Measurements from ENCODE around the gene GDI2. TPM values are rescaled to one million over a fixed set of nuclear protein-coding genes. Genes with fewer than 3 reads are reported as not detected.

GDI2 gene
- total and polyA plus RNA-seq, 4 donors, result 64.2 to 300 (median 164) TPM

DNA sequence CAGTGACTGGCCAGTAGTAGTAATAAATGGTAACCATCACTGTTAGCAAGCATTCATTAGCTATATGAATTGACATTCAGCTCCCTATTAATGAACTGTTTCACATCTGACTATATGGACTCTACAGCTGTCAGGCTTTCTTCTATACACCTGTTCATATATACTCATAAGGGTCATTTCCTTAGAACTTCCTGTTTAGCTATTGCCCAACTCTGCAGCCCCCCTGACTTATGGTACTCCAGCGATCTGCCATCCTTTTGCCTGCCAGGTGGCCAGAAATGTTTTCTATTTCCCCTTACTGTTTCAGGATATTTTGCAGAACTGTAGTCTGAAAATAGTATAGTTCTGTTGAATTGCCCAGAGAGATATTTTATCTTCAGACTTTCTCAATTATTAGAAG is 72.0 kb downstream of the GDI2 start:
- no peaks in the 10 kb centered on the region for H3K4me1 ChIP-seq (ENCODE audit: control insufficient read depth in 5 of 5, insufficient read depth in 5 of 5, low read length in 5 of 5)
- H3K27ac ChIP-seq (ENCODE audit: low read depth in 1 of 2, low read length in 1 of 2), result no peak overlapping the region
- no peak overlapping the region for H3K4me3 ChIP-seq
- H3K27me3 ChIP-seq (ENCODE audit: control insufficient read depth in 3 of 3, insufficient read depth in 3 of 3, low read length in 2 of 3), result no peaks in the 10 kb centered on the region
- no peaks in the 10 kb centered on the region for H3K9me3 ChIP-seq (ENCODE audit: control insufficient read depth in 4 of 4, insufficient read depth in 3 of 4, low read length in 3 of 4)
- no peak for DNase-seq
- WGBS, 2 donors, result 39 to 61% methylated on average over 1 of the region's 1 CpG
- H3K36me3 ChIP-seq (ENCODE audit: control insufficient read depth in 4 of 4, insufficient read depth in 4 of 4, low read length in 4 of 4), result peaks cover 11 to 25% (median 21%) of the 10 kb centered on the region in 4 donors
- no peak overlapping the region for H3K9ac ChIP-seq (ENCODE audit: insufficient read depth in 1 of 2, low read length in 2 of 2)
- ATAC-seq (ENCODE audit: insufficient read depth, low FRiP score), result no peak
- TF ChIP-seq, protein P1, sequence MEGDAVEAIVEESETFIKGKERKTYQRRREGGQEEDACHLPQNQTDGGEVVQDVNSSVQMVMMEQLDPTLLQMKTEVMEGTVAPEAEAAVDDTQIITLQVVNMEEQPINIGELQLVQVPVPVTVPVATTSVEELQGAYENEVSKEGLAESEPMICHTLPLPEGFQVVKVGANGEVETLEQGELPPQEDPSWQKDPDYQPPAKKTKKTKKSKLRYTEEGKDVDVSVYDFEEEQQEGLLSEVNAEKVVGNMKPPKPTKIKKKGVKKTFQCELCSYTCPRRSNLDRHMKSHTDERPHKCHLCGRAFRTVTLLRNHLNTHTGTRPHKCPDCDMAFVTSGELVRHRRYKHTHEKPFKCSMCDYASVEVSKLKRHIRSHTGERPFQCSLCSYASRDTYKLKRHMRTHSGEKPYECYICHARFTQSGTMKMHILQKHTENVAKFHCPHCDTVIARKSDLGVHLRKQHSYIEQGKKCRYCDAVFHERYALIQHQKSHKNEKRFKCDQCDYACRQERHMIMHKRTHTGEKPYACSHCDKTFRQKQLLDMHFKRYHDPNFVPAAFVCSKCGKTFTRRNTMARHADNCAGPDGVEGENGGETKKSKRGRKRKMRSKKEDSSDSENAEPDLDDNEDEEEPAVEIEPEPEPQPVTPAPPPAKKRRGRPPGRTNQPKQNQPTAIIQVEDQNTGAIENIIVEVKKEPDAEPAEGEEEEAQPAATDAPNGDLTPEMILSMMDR (IDR thresholded peaks at IDR 0.05; ENCODE audit: control extremely low read depth, extremely low read depth), result no peak

DNA sequence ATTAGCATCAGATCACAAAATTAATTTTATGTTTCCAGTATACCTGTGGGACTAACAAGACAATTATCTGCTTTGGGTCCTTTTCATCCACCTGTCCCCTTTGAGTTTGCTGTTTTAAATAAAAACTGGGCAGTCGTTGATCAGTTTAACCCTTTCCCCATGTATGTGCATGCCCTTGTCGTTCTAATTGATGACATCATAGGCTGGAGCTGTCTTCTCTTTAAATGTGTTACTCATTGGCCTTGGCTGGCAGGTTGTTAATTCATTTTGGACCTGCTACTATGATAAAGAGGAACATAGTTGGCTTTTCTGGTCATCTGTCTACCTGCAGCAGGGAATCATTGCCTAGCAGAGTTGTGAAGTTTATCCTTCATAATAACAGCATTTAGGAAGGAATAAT is 74.8 kb downstream of the GDI2 start:
- Histone ChIP-seq H3K9ac (ENCODE audit: insufficient read depth in 1 of 2, low read length in 2 of 2) (no peak overlapping the region), H3K4me1 (ENCODE audit: control insufficient read depth in 5 of 5, insufficient read depth in 5 of 5, low read length in 5 of 5) (no peaks in the 10 kb centered on the region), H3K27me3 (ENCODE audit: control insufficient read depth in 3 of 3, insufficient read depth in 3 of 3, low read length in 2 of 3) (no peaks in the 10 kb centered on the region), H3K4me3 (no peak overlapping the region), H3K27ac (ENCODE audit: low read depth in 1 of 2, low read length in 1 of 2) (no peak overlapping the region), H3K9me3 (ENCODE audit: control insufficient read depth in 4 of 4, insufficient read depth in 3 of 4, low read length in 3 of 4) (no peaks in the 10 kb centered on the region), H3K36me3 (ENCODE audit: control insufficient read depth in 4 of 4, insufficient read depth in 4 of 4, low read length in 4 of 4) (peaks cover 9 to 25% (median 12%) of the 10 kb centered on the region in 4 donors)
- TF ChIP-seq, protein P1 (IDR thresholded peaks at IDR 0.05; ENCODE audit: control extremely low read depth, extremely low read depth), result no peak
- ATAC-seq (ENCODE audit: insufficient read depth, low FRiP score), result no peak
- DNase-seq, result no peak
- 81 to 96% methylated on average over 2 of the region's 2 CpGs for WGBS, 2 donors

DNA sequence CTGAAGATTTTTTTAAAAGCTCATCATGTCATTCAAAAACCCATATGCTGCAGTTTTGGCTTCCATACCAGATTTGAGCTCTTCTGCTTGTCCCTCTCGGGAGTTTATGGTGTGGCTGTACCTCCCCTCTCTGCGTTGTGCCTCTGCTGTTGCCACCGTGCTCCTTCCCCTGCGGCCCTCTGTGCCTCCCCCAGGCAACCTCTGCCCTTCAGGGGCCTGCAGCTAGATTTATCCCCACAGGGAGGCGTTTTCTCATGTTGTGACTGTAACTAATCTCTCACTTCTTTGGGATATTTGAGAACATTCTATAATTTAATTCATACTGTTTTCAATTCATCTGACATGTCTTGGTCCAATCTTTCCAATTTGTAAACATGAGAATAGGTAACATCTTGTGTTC is 75.9 kb downstream of the GDI2 start:
- no peaks in the 10 kb centered on the region for H3K9me3 ChIP-seq (ENCODE audit: control insufficient read depth in 4 of 4, insufficient read depth in 3 of 4, low read length in 3 of 4)
- peaks cover 9 to 25% (median 10%) of the 10 kb centered on the region in 4 donors for H3K36me3 ChIP-seq (ENCODE audit: control insufficient read depth in 4 of 4, insufficient read depth in 4 of 4, low read length in 4 of 4)
- H3K4me3 ChIP-seq, result no peak overlapping the region
- no peak for DNase-seq
- no peaks in the 10 kb centered on the region for H3K4me1 ChIP-seq (ENCODE audit: control insufficient read depth in 5 of 5, insufficient read depth in 5 of 5, low read length in 5 of 5)
- H3K27ac ChIP-seq (ENCODE audit: low read depth in 1 of 2, low read length in 1 of 2), result no peak overlapping the region
- TF ChIP-seq, protein P1 (IDR thresholded peaks at IDR 0.05; ENCODE audit: control extremely low read depth, extremely low read depth), result no peak
- WGBS, 2 donors, result 86 to 89% methylated on average over 5 of the region's 5 CpGs
- no peaks in the 10 kb centered on the region for H3K27me3 ChIP-seq (ENCODE audit: control insufficient read depth in 3 of 3, insufficient read depth in 3 of 3, low read length in 2 of 3)
- H3K9ac ChIP-seq (ENCODE audit: insufficient read depth in 1 of 2, low read length in 2 of 2), result no peak overlapping the region
- no peak for ATAC-seq (ENCODE audit: insufficient read depth, low FRiP score)

DNA sequence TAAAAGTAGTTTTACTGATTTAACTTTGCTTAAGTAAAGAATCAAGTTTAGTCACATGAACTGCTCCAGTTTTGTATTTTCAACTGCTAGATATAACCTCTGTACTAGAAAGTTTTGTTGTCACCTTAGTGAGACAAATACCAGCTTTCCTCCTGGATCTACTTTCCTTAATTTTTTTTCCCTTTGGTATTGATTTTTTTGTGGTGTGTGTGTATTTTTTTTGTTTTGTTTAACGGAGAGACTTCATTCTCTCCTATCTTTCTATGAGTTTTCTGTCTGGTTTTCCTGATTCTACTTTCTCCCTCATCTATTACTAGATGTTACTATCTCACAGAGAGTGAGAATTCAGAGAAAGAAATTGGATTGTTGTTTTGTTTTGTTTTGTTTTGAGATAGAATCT is 76.6 kb downstream of the GDI2 start:
- TF ChIP-seq, protein P1 (IDR thresholded peaks at IDR 0.05; ENCODE audit: control extremely low read depth, extremely low read depth), result no peak
- DNase-seq, result no peak
- Histone ChIP-seq H3K4me1 (ENCODE audit: control insufficient read depth in 5 of 5, insufficient read depth in 5 of 5, low read length in 5 of 5) (peaks cover 0 to 3% (median 0%) of the 10 kb centered on the region in 5 donors), H3K27ac (ENCODE audit: low read depth in 1 of 2, low read length in 1 of 2) (no peak overlapping the region), H3K9ac (ENCODE audit: insufficient read depth in 1 of 2, low read length in 2 of 2) (no peak overlapping the region), H3K27me3 (ENCODE audit: control insufficient read depth in 3 of 3, insufficient read depth in 3 of 3, low read length in 2 of 3) (no peaks in the 10 kb centered on the region), H3K9me3 (ENCODE audit: control insufficient read depth in 4 of 4, insufficient read depth in 3 of 4, low read length in 3 of 4) (no peaks in the 10 kb centered on the region), H3K36me3 (ENCODE audit: control insufficient read depth in 4 of 4, insufficient read depth in 4 of 4, low read length in 4 of 4) (peaks cover 6 to 26% (median 11%) of the 10 kb centered on the region in 4 donors), H3K4me3 (no peak overlapping the region)
- WGBS, 2 donors, result 85 to 96% methylated on average over 1 of the region's 1 CpG
- ATAC-seq (ENCODE audit: insufficient read depth, low FRiP score), result no peak
